NOMO-1 treated with DMSO at 0.1 percent for 48 hours (cell line): ENCODE results near the gene PGLYRP2.

ENCODE experiments used
- DNase-seq: peaks from one replicate; lab custom pipeline; 2025; ENCODE audit not compliant: unreplicated experiment; lab: John Stamatoyannopoulos, UW

The PGLYRP2 gene

DNA sequence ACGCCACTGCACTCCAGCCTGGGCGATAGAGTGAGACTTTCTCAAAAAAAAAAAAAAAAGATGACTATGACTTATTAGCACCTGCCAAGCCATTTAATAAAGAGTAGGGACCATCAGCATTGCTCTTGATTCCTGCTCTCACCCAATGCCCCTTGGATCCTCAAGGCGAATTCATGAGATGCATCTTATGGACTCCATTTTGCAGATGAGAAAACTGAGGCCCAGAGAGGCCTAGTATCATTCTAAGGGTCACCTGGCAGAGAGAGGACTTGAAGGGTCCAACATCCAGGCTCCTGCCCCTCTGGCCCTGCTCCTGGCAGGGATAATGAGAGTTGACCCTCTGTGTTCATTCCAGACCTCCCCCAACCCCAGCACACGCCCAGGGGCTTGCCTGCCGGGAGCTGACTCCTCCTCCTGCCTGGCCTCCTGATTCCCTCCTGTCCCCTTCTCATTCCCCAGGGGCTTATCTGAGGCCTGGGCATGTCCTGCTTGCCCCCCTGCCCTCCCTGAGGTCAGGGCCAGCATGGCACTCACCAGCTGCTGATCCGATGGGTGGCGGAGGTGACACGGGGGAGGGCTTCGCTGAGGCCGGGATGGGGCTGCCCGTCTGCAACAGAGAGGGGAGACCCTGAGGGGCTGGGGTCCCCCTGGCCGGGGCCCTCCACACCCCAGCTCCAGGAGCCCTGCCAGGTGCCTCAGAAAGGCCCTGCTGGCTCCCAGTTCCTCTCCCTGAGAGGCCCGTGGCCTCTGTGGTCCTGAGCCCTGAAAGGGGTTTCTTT, 37.0 kb downstream of the PGLYRP2 start:
- DNase-seq: no peak

DNA sequence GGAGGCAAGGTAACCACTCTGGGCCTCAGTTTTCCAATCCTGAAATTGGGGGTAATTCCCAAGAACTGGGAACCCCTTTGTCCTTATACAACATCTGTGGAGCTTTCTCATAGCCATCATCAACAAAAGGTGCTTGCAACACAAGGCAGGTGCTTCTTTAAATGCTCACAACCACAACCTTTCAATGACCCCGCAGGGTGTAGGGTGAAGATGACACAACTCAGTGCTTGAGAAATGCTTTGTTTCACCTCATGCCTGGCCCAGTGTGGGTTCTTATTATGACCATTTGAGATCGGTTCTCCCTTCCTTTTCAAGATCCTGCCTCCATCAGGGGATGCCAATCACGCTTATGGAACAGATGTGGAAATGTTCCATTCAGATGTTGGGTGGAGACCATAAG, 38.0 kb downstream of the PGLYRP2 start:
- DNase-seq: no peak

DNA sequence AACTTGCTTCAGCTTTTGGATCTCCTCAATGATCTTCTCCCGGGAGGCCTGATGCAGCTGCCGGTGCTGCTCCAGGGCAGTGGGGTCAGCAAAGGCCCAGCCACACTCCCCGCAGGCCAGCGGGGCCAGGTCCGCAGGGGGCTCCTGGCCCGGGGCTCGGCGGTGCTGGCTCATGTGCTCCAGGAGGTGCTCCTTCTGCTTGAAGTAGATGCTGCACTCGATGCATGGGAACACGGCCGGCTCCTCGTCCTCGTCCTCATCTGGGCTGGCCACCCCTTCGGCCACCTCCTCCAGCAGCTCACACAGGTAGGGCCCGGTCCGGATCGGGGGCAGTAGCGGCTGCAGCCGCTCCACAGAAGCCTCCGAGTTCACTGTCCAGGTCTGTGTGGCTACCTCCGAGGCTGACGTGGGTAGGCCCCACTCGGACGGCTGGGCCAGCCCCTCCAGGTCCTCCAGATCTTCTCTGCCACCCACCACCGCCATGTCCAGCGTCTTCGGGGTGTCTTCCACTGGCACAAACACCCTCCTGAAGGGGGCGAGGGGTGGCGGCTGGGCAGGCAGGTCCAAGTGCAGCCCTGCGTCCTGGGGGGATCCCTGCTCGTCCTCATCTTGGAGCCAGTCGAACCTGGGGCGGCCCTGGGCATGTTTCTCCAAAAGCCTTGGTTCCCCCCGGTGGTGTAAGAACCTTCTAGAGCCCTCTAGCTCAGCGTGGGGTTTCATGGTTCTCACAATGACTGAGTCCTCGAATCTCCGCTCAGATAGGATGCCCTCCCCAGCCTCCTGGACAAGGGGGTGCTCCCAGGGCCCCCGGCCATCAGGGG, 39.3 kb downstream of the PGLYRP2 start:
- DNase-seq: no peak

DNA sequence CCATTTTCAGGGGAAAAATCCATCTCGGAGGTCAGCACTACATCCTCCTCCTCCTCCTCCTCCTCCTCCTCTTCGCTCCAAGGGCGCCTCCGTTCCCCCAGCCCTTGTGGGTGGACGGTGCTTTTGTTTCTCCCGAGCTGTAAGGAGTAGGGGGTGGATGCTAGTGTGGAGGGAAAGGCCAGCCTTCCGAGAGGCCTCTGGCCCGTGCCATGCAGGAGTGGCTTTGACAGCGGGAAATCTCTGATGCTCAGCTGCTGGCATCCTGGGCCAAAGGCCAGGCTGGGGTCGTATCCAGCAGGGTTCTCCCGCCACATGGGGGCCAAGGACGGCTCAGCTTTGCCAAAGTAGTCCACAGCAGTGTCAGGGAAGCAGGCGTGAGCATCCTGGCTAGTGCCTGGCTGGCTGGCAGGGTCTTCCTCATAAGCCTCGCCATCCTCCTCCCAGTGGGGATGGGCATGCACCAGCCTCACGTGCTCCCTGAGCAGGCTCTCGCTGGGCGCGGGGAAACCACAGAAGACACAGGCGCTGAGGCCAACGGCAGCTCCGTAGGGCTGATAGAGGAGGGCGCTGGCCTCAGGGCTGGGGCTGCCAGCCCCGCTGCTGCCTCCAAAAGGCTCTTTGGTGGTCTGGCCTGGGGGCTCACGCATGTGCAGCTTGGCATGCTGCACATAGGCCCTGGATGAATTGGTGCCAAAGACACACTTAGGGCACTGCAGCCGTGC, 40.1 kb downstream of the PGLYRP2 start:
- no peak for DNase-seq

DNA sequence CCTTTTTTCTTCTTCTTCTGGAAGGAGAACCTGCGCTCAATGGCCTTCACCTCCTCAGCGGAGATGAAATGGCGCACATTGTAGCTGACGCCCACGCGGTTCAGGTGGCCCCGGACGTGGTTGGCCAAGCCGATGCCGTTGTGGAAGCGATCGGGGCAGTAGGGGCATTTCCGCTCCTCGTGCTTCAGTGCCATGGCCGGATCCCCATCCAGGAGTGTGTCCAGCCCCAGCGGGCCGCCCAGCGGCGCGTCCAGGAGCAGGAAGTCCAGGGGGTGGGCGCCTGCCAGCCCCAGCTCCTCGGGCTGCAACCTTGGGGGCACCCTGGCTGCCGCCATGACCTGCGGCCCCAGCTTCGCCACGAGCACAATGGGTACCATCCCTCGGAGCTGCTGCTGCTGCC, 40.7 kb downstream of the PGLYRP2 start:
- DNase-seq: no peak

DNA sequence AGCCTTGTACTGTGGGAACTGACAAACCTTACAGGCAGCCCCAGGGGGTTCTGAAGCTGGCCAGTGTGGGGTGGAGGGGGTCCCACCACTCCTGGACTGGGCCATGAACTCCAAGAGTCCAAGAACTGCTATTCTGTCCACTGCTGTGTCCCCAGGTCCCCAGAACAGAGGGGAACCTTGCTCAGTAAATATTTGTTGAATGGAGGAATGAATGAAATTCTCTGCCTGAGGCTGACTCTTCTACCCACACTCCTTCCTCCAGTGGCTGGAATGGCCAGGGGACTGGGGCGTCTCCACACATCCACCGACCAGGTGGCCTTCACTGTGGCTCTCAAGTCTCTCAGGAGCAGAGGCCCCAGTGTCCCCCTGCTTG, 41.2 kb downstream of the PGLYRP2 start:
- DNase-seq: no peak

DNA sequence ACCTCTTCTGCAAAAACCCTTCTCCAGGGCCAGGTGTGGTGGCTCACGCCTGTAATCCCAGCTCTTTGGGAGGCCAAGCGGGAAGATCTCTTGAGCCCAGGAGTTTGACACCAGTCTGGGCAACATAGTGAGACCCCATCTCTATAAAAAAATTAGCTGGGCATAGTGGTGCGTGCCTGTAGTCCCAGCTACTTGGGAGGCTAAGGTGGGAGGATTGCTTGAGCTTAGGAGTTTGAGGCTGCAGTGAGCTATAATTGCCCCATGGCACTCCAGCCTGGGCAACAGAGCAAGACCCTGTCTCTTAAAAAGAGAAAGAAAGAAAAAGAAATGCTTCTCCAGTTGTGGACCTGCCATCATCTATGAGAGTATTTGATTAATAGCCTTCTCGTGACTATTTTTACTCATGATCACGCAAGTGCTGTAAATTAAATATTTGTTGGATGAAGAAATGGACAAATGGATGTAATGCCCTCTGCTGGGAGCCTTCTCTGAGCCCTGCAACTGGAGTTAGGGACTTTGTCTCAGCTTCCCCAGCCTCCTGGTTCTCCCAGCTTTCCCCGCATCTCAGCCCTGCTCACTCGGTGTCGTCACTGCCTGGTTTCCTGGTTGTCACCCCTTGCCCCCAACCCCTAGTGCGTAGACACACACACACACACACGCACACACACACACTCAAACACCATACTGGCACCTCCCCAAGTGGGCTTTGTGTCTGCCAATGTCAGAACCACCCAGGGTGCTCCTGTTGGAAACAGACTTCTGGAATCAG, 41.8 kb downstream of the PGLYRP2 start:
- DNase-seq: no peak

DNA sequence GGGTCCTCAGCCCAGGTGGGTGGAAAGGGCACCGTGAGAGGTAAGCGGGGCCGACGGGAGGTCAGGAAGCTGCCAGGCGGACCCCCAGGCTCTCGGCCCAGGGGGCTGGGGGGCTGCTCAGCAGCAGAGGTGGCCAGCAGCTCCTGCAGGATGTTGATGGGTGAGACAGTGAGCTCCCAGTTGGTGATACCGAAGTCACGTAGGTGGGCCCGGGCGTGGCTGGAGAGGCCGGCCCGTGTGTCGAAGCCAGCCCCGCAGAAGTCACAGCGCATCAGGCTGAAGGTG, 42.5 kb downstream of the PGLYRP2 start:
- no peak for DNase-seq

DNA sequence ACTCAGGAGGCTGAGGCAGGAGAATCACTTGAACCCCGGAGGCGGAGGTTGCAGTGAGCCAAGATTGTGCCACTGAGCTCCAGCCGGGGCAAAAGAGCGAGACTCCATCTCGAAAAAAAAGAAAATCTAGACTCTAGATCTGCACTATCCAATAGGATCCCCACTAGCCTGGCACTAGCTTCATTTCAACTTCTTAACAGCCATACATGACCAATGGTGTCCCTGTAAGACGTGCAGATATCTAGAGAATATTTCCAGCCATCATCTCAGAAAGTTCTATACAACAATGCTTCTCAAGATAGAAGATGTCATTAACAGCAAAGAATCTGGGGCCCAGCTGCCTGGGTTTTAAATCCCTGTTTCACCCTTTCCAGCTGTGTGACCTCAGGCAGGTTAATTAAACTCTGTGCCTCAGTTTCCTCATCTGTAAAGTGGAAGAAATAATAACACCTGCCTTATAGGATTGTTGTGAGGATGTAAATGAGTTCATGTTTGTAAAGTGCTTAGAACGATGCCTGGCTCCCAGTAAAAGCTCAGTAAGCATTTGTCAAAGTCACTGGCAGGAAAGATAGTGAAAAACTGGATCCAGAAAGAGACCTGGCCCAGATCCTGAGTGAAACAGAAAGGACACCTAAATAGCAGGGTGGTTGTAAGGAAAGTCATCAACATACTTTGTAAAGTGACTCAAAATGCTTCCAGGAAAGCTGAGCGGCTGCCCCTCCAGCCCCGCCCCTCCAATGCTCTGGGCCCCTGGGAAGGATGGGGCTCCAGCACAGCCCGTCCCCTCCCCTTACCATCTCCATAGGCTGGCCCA, 43.1 kb downstream of the PGLYRP2 start:
- no peak for DNase-seq

DNA sequence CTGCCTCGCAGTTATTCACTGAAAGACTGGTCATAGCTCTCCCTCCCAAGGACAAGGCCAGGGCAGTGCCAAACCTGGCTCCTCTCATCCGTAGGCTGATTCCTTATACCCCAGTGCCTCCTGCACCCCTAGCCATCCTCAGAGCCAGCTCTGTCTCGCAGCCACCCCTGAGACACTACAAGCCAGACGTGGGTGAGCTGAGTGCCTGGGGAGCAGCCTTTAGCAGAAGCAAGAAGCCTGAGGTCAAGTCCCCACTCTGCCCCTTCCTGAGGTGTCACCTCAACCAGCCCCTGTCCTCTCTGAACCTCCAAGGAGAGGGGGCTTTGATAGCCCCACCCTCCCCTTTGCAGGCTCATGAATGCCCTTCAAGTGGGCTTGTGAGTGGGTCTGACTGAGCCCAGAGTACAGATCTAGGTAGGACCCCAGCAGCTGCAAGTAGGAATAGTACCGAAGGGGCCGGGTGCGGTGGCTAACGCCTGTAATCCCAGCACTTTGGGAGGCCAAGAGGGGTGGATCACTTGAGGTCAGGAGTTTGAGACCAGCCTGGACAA, 45.7 kb downstream of the PGLYRP2 start:
- no peak for DNase-seq

DNA sequence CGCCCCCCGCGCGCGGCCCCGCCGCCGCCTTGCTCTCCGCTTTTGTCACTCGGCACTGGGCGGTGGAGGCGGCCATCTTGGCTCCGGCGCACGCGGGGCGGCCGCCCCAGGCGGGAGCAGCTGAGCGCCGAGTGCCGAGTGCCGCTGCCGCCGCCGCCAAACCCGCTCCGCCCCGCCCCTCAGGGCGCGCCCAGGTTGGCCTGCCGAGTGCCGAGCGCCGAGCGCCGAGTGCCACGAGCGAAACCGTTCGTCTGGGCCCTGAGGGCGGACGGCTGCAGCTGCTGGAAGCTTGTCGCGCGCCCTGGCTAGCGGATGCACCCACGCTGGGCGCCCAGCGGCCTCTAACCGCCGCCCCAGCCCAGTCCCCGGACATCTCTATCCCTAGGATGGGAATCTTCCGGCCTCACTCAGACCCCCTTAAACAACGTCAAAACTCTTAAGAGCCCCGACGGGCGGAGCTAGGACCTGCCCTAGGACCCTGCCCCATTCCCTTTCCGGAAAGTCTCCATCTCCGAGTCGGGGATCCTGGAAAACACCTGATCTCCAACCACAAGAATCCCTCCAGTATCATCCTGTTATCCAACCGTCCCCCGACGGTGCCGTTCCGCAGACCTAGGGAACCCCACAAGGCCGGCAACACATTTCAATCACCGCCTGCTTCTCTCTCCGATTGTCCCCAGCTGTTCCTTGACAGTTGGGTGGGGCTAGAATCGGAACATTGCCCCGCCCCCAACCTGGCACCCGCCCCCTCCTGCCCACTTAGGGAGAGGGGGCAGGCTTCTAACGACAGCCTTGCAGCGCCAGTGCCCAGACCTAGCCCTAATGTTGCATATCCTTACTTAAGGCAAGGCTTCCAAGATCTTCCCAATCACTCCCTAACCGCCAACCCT, 46.4 kb downstream of the PGLYRP2 start:
- DNase-seq: peak; percentile 88

DNA sequence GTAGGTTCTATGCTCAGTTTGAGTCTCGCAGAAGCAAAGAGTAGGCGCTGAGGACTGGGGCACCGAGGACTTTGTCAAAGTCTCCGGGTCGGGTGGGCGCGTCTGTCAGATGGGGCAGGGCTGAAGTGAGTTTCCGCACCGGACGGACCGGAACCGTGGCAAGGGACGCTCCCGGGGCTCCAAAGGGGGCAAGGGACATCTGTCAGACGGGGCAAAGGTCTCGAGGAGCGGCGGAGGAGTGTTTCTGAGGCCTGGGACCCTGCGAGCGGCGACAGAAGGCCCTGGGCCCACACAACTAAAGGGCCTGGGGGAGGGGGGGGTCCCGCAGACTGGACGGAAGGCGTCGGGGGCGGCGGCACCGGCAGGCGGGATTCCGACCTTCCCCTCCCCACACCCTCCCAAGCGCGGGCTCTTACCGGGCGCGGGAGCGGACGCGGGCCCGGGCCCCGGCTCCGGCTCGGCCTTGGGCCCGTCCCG, 47.2 kb downstream of the PGLYRP2 start:
- DNase-seq: no peak

DNA sequence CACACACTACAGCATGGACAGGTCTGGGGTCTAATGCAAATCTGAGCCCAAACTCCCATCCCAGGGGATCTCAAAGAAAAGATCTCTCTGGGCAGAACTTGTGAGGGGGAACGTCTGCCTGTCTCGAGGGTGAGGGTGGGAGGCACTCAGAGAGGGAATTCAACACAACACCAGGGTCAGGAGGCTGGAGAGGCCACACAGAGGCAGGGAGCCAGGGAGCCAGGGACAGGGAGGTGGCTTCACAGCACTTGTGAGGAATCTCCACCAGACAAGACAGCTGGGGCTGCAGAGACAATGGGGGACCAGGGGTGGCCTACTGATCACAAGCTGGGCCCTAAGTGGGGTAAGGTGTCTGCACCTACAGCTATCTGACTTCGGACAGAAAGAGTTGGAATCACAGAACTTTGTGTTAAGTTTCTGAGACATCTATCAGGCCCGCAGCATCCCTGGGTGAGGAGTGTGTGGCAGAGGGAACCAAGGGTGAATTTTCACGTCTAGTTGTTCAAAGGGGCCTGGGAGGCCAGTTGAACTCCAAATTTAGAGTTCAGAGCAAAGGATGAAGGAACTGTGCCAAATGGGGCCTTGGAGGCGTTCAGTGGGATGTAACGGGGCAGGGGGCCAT, 47.8 kb downstream of the PGLYRP2 start:
- DNase-seq: no peak

DNA sequence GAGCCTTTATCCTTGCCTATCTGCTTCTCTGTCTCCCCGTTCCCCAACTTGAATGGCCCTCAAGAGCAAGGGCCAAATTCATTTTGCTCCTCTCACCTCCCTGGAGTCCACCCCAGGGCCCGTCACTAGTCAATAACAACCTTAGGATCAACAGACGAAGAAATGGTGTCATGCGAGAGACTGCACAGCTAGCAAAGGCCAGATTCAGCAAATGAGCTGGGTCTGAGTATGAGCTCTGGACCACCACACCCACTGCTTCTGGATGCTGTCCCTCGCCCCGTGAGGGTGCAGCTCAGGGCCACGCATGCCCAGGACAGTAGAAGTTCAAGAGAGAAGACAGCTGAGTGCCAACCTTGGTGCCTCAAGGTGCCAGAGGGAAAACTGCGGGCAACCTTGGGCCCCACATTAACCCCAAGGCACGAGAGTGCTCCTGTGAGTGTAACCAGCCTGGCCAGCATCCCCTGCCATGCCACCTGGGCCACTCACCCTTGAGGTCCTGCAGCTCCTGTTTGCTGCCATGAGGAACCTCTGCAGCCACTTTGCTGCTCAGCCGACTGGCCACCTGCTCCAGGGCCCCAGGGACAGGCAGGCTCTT, 48.7 kb downstream of the PGLYRP2 start:
- no peak for DNase-seq

DNA sequence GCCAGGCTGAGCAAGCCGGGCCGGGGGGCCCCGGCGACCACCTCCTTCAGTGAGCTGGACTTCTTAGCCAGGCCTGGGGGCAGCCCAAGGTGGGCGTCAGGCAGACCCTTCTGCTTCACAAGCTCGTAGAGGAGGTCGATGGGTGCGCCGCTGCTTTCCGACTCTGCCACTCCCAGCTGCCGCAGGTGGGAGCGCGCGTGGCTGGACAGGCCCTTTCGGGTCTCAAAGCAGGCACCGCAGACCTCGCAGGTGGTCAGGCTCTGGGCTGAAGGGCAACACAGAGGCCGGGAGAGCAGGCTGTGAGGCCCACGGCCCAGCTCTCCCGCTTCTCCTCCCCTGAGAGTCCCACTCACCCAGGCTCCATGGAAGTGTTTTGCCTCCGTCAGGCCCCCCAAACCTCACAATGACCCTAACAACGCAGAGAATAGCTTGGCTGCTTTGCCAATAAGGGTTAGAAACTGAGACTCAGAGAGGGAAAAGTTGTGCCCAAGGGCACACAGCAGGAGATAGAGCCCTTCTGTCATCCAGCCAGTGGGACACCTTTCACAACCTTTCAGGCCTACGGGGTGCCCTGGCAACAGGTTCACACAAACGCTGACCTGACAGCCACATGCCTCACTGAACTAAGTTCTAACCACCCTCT, 49.4 kb downstream of the PGLYRP2 start:
- no peak for DNase-seq

DNA sequence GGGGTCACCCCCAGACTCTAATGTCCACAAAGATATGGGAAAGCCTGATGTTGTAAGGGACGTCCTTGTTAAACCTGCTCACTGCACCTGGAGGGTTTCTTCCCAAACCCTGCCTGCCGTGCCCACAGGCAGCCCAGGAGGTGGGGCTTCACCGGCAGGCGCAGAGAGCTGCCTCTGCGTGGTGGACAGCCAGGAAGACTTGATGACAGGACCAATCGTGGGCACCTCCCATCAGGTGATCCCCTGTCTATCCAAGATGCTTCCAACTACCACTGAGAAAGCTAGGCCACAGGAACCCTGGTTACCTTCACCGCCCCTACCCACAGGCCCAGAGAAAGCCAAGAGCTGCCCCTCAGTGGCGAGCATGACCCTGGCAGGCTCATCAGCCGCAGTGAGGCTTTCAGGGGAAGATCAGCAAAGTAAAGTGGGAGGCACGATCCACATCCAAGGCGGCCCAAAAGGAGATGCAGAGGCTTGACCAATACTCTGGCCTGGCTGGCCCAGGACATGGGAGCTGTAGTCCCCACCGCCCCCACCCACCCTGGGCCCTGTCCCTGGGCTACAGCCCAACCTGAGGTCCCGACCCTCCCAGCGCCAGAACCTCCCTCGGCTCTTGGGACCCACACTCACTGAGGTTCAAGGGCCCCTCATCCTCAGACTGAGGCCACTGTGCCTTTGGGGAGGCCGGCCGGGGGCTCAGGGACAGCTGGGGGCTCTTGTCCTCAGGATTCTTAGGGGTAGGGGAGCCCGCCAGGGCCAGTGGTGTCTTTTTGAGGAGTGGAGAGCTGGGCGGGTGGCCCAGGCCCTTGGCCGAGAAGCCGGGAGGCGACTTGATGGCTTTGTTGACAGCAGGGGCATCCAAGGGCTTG, 50.1 kb downstream of the PGLYRP2 start:
- DNase-seq: no peak

DNA sequence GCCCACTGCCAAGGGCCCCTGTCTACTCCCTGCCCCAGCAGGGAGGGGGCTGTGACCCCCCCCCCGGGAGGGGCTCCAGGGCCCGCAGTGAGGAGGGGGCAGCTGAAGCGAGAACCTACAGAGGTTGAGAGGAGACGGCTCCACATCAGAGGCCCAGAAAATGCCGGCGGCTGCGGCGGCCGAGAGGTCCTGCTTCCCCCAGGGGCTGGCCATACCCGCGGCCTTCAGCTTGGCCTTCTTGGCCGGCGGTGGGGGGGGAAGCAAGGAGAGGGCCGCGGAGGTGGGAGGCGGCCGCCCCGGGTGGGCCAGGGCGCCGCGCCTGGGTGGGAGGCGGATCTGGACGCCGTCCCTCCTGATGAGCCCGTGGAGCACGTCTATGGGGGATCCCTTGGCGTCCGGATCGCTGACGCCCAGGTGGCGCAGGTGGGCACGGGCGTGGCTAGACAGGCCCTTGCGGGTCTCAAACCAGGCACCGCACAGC, 51.3 kb downstream of the PGLYRP2 start:
- DNase-seq: no peak
